ENCODE data around the gene CECR2. TPM values are rescaled to one million over a fixed set of nuclear protein-coding genes. Genes with fewer than 3 reads are reported as not detected.

CECR2 gene
- total and polyA plus RNA-seq, 4 experiments from 2014 or later, result not detected

DNA sequence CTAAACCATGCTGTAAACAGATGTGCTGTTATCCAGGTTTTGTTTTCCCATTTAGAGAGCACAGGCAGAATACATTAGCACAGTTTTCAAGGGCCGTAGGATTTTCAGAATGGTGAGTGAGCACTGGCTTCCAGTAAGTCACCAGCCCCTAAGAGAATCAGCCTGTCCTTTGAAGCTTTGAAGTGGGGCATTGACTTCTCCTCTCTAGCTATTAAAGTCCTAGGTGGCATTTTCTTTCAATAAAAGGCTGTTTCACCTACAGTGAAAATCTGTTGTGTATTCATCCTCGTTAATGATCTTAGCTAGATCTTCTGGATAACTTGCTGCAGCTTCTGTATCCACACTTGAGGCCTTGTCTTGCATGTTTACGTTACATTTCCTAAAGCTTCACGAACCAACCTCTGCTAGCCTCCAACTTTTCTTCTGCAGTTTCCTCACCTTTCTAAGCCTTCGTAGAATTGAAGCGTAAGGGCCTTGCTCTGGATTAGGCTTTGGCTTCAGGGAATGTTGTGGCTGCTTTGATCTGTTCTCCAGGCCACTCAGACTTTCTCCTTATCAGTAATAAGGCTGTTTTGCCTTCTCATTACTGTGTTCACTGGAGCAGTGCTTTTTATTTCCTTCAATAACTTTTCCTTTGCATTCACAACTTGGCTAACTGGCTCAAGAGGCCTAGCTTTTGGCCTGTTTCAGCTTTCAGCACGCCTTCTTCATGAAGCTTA, 15.5 kb downstream of the CECR2 start:
- no peaks in the 10 kb centered on the region for H3K4me1 Mint-ChIP-seq
- no peak overlapping the region for H3K4me3 Mint-ChIP-seq
- Histone ChIP-seq H3K36me3 (ENCODE audit: insufficient read depth, low read length) (no peaks in the 10 kb centered on the region), H3K4me1 (ENCODE audit: insufficient read depth, low read length) (no peaks in the 10 kb centered on the region), H3K27me3 (ENCODE audit: insufficient read depth, low read length) (no peaks in the 10 kb centered on the region), H3K9me3 (ENCODE audit: control insufficient read depth in 1 of 2, low read length in 2 of 2) (no peaks in the 10 kb centered on the region), H3K4me3 (ENCODE audit: low read length in 2 of 2) (no peak overlapping the region), H3K27ac (ENCODE audit: low read depth, low read length) (no peak overlapping the region)
- no peak overlapping the region for H3K27ac Mint-ChIP-seq
- intact Hi-C loops (cut with micrococcal nuclease), result no loop called here
- peaks cover 0 to 6% (median 0%) of the 10 kb centered on the region in 8 donors for H3K9me3 Mint-ChIP-seq
- no peaks in the 10 kb centered on the region for H3K36me3 Mint-ChIP-seq
- ChIA-PET POLR2A (ENCODE audit: partially characterized antibody) (no interaction called here), CTCF (ENCODE audit: partially characterized antibody) (no interaction called here)
- no peak for DNase-seq
- H3K27me3 Mint-ChIP-seq, result peaks cover 10 to 20% of the 10 kb centered on the region in 2 donors

DNA sequence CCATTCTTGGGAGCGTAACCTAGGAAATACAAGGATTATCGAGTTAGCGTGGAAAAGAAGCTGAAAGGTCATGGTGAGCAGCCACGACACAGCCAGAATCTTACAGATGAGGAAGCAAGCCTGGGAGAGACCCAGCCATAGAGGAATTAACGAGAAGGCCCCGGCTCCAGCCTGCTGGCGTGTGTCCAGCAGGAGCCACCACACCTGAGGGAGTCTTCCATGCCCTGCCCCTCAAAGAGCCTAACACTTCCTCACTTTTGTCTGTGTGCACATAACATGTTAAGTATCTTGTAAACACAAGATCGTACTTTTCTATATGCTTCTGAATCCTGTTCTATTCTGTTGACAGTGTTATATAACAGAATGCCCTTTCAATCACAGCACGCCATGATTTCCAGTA, 18.1 kb downstream of the CECR2 start:
- H3K4me3 ChIP-seq (ENCODE audit: low read length in 2 of 2), result no peak overlapping the region
- no peaks in the 10 kb centered on the region for H3K4me1 Mint-ChIP-seq
- POLR2A ChIA-PET (ENCODE audit: partially characterized antibody), result no interaction called here
- no peak for DNase-seq
- no peaks in the 10 kb centered on the region for H3K4me1 ChIP-seq (ENCODE audit: insufficient read depth, low read length)
- no peaks in the 10 kb centered on the region for H3K36me3 ChIP-seq (ENCODE audit: insufficient read depth, low read length)
- no peak overlapping the region for H3K27ac Mint-ChIP-seq
- no peaks in the 10 kb centered on the region for H3K9me3 ChIP-seq (ENCODE audit: control insufficient read depth in 1 of 2, low read length in 2 of 2)
- intact Hi-C loops (cut with micrococcal nuclease), result no loop called here
- no peak overlapping the region for H3K4me3 Mint-ChIP-seq
- H3K27me3 Mint-ChIP-seq, result peaks cover 7 to 12% of the 10 kb centered on the region in 2 donors
- H3K36me3 Mint-ChIP-seq, result no peaks in the 10 kb centered on the region
- H3K9me3 Mint-ChIP-seq, result peaks cover 0 to 6% (median 0%) of the 10 kb centered on the region in 8 donors
- H3K27me3 ChIP-seq (ENCODE audit: insufficient read depth, low read length), result no peaks in the 10 kb centered on the region
- CTCF ChIA-PET (ENCODE audit: partially characterized antibody), result no interaction called here
- no peak overlapping the region for H3K27ac ChIP-seq (ENCODE audit: low read depth, low read length)

- Histone ChIP-seq H3K36me3 (ENCODE audit: insufficient read depth, low read length) (no peaks in the 10 kb centered on the region), H3K27ac (ENCODE audit: low read depth, low read length) (no peak overlapping the region), H3K4me3 (ENCODE audit: low read length in 2 of 2) (no peak overlapping the region), H3K9me3 (ENCODE audit: control insufficient read depth in 1 of 2, low read length in 2 of 2) (no peaks in the 10 kb centered on the region), H3K4me1 (ENCODE audit: insufficient read depth, low read length) (no peaks in the 10 kb centered on the region), H3K27me3 (ENCODE audit: insufficient read depth, low read length) (no peaks in the 10 kb centered on the region)
- Mint-ChIP-seq H3K4me3 (no peak overlapping the region), H3K9me3 (peaks cover 0 to 6% (median 0%) of the 10 kb centered on the region in 8 donors), H3K36me3 (no peaks in the 10 kb centered on the region), H3K27ac (no peak overlapping the region), H3K4me1 (no peaks in the 10 kb centered on the region), H3K27me3 (peaks cover 5 to 12% of the 10 kb centered on the region in 2 donors)
- intact Hi-C loops (cut with micrococcal nuclease), result no loop called here
- ChIA-PET CTCF (ENCODE audit: partially characterized antibody) (interaction anchor here (1.2 kb wide), 1 partner anchor 15 kb away, joined by 3 read pairs; no protein-coding TSS in a partner anchor), POLR2A (ENCODE audit: partially characterized antibody) (no interaction called here)
- DNase-seq, result no peak
These were observed 19.0 kb downstream of the CECR2 start for GRCh38 chr22:17388235-17388634.

DNA sequence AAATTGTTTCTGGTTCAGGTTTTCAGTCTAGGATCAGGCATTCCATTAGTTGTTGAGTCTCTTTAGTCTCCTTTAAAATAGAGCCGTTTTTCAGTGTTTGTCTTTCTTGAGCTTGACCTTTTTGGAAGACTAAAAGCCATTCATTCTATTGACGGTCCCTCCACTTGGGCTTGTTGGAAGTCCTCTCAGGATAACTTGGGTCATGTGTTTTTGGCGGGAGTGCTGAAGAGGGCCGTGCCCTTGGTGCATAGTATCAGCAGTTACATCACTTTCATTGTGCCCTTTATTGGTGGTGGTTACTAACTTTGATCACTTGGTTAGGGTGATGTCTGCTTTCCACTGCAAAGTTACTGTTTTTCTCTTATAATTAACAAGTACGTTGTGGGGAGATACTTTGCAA, 20.8 kb downstream of the CECR2 start:
- H3K4me3 Mint-ChIP-seq, result no peak overlapping the region
- H3K27me3 ChIP-seq (ENCODE audit: insufficient read depth, low read length), result no peaks in the 10 kb centered on the region
- no peaks in the 10 kb centered on the region for H3K4me1 ChIP-seq (ENCODE audit: insufficient read depth, low read length)
- no peaks in the 10 kb centered on the region for H3K9me3 ChIP-seq (ENCODE audit: control insufficient read depth in 1 of 2, low read length in 2 of 2)
- no peaks in the 10 kb centered on the region for H3K36me3 Mint-ChIP-seq
- no peaks in the 10 kb centered on the region for H3K36me3 ChIP-seq (ENCODE audit: insufficient read depth, low read length)
- ChIA-PET POLR2A (ENCODE audit: partially characterized antibody) (no interaction called here), CTCF (ENCODE audit: partially characterized antibody) (interaction anchor here (0.8 to 1.2 kb wide), 3 partner anchors 16 to 218 kb away, joined by 3 read pairs; no protein-coding TSS in a partner anchor)
- no peak overlapping the region for H3K27ac ChIP-seq (ENCODE audit: low read depth, low read length)
- peaks cover 0 to 4% (median 0%) of the 10 kb centered on the region in 8 donors for H3K9me3 Mint-ChIP-seq
- peaks cover 3 to 10% of the 10 kb centered on the region in 2 donors for H3K27me3 Mint-ChIP-seq
- H3K4me3 ChIP-seq (ENCODE audit: low read length in 2 of 2), result no peak overlapping the region
- H3K27ac Mint-ChIP-seq, result no peak overlapping the region
- no peak for DNase-seq
- intact Hi-C loops (cut with micrococcal nuclease), result no loop called here
- no peaks in the 10 kb centered on the region for H3K4me1 Mint-ChIP-seq

DNA sequence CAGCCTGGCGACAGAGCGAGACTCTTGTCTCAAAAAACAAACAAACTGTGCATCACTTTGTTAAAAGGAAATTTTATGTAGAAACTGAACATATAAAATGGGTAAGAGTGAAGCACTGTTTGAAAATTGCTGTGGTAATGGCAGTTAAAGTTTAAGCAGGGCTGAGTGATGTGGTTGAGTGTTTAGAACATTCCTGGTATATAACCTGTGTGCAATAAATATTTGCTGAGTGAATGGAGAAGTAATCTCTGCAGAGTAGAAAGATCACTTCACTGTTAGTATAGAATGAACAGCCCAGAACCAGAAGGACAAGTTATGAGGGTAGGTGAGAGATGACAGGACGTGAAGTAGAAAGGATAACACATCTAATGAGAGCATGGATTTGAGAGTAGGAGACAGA, 27.3 kb downstream of the CECR2 start:
- ChIA-PET CTCF (ENCODE audit: partially characterized antibody) (no interaction called here), POLR2A (ENCODE audit: partially characterized antibody) (no interaction called here)
- H3K4me1 ChIP-seq (ENCODE audit: insufficient read depth, low read length), result no peaks in the 10 kb centered on the region
- H3K4me3 ChIP-seq (ENCODE audit: low read length in 2 of 2), result no peak overlapping the region
- no peaks in the 10 kb centered on the region for H3K27me3 ChIP-seq (ENCODE audit: insufficient read depth, low read length)
- no peak overlapping the region for H3K27ac ChIP-seq (ENCODE audit: low read depth, low read length)
- Mint-ChIP-seq H3K4me1 (no peaks in the 10 kb centered on the region), H3K4me3 (no peak overlapping the region), H3K27me3 (peaks cover 0 to 2% of the 10 kb centered on the region in 2 donors), H3K36me3 (no peaks in the 10 kb centered on the region), H3K27ac (no peak overlapping the region), H3K9me3 (no peaks in the 10 kb centered on the region)
- DNase-seq, result no peak
- H3K36me3 ChIP-seq (ENCODE audit: insufficient read depth, low read length), result no peaks in the 10 kb centered on the region
- intact Hi-C loops (cut with micrococcal nuclease), result no loop called here
- no peaks in the 10 kb centered on the region for H3K9me3 ChIP-seq (ENCODE audit: control insufficient read depth in 1 of 2, low read length in 2 of 2)

- no peaks in the 10 kb centered on the region for H3K36me3 ChIP-seq (ENCODE audit: insufficient read depth, low read length)
- CTCF ChIA-PET (ENCODE audit: partially characterized antibody), result no interaction called here
- no peaks in the 10 kb centered on the region for H3K4me1 Mint-ChIP-seq
These were observed 28.7 kb downstream of the CECR2 start for GRCh38 chr22:17397756-17398547.

GRCh38 chr22:17400305-17400704, 31.0 kb downstream of the CECR2 start:
- H3K36me3 Mint-ChIP-seq, result no peaks in the 10 kb centered on the region
- no peak overlapping the region for H3K4me3 Mint-ChIP-seq
- no peaks in the 10 kb centered on the region for H3K36me3 ChIP-seq (ENCODE audit: insufficient read depth, low read length)
- no peak overlapping the region for H3K27ac Mint-ChIP-seq
- peaks cover 2% of the 10 kb centered on the region in 2 donors for H3K27me3 Mint-ChIP-seq
- no peaks in the 10 kb centered on the region for H3K9me3 Mint-ChIP-seq
- H3K4me3 ChIP-seq (ENCODE audit: low read length in 2 of 2), result no peak overlapping the region
- no peaks in the 10 kb centered on the region for H3K4me1 ChIP-seq (ENCODE audit: insufficient read depth, low read length)
- intact Hi-C loops (cut with micrococcal nuclease), result no loop called here
- no peak for DNase-seq
- H3K4me1 Mint-ChIP-seq, result no peaks in the 10 kb centered on the region
- H3K27me3 ChIP-seq (ENCODE audit: insufficient read depth, low read length), result no peaks in the 10 kb centered on the region
- ChIA-PET CTCF (ENCODE audit: partially characterized antibody) (no interaction called here), POLR2A (ENCODE audit: partially characterized antibody) (no interaction called here)
- no peaks in the 10 kb centered on the region for H3K9me3 ChIP-seq (ENCODE audit: control insufficient read depth in 1 of 2, low read length in 2 of 2)
- no peak overlapping the region for H3K27ac ChIP-seq (ENCODE audit: low read depth, low read length)

More at GRCh38 chr22:17397756-17398547, 28.7 kb downstream of the CECR2 start:
- Histone ChIP-seq H3K27ac (ENCODE audit: low read depth, low read length) (no peak overlapping the region), H3K4me3 (ENCODE audit: low read length in 2 of 2) (no peak overlapping the region), H3K9me3 (ENCODE audit: control insufficient read depth in 1 of 2, low read length in 2 of 2) (no peaks in the 10 kb centered on the region), H3K4me1 (ENCODE audit: insufficient read depth, low read length) (no peaks in the 10 kb centered on the region), H3K27me3 (ENCODE audit: insufficient read depth, low read length) (no peaks in the 10 kb centered on the region)
- Mint-ChIP-seq H3K27ac (no peak overlapping the region), H3K27me3 (peaks cover 0 to 2% of the 10 kb centered on the region in 2 donors), H3K36me3 (no peaks in the 10 kb centered on the region), H3K4me3 (no peak overlapping the region), H3K9me3 (no peaks in the 10 kb centered on the region)
- POLR2A ChIA-PET (ENCODE audit: partially characterized antibody), result no interaction called here
- no peak for DNase-seq
- intact Hi-C loops (cut with micrococcal nuclease), result no loop called here

All from CD4-positive, alpha-beta memory T cell (primary cell).